HCT116 (cell line): ENCODE data around the gene CDC42BPA. TPM values are rescaled to one million over a fixed set of nuclear protein-coding genes. Genes with fewer than 3 reads are reported as not detected.

Experiments
- ATAC-seq: fragments of 200-7000 bp; cut with Tn5 transposase; 2 replicates; pipeline ENCODE4 v1.9.1; 2020; ENCODE audit warnings: mild to moderate bottlenecking, moderate library complexity
- BruUV-seq: library from RNA; stranded (reverse); fragments of 400-500 nt; replicated peaks from 2 replicates; lab custom pipeline; 2021; lab: Mats Ljungman, UMichigan
- CTCF ChIA-PET: fragments of 300-600 bp; sonication (Branson Sonifier 250); formaldehyde crosslinking; loops from one replicate; lab custom pipeline; 2021; ENCODE audit warnings: antibody characterized with exemption; lab: Charles Lee
- POLR2A ChIA-PET: fragments of 300-600, 350-600 bp; sonication (Branson Sonifier 250); formaldehyde crosslinking; loops from one replicate; lab custom pipeline; 2021; ENCODE audit warnings: antibody characterized with exemption; lab: Charles Lee
- RAD21 ChIA-PET, 2 experiments: fragments of 300-600 bp; sonication (Branson Sonifier 250); formaldehyde crosslinking; loops; one replicate each; lab custom pipeline; 2023; ENCODE audit warnings: low total read pairs in 2 of 2; ENCODE audit not compliant: uncharacterized antibody in 2 of 2, unreplicated experiment in 2 of 2, low non-redundant PET in 1 of 2; lab: Charles Lee
- DNase-seq: peaks from one replicate; pipeline ENCODE4 v3.0.0-alpha.2; 2010; ENCODE audit warnings: low read depth, low spot score
- H2AFZ ChIP-seq: fragments of 200-600 bp; shearing (Covaris generic), sonication (generic); 2 replicates; pipeline ENCODE4 v1.6.1; 2017; ENCODE audit warnings: low read depth, mixed run types, mixed read lengths, antibody characterized with exemption, low read length; ENCODE audit not compliant: poor library complexity, severe bottlenecking
- H3K27ac ChIP-seq: 2 replicates; pipeline ENCODE4 v1.5.1; 2012; ENCODE audit warnings: low read depth, low read length
- H3K27me3 ChIP-seq: fragments of 200-600 bp; sonication (generic); 2 replicates; pipeline ENCODE4 v1.6.1; 2016; ENCODE audit warnings: mixed run types, low read length, mixed read lengths; ENCODE audit not compliant: insufficient read depth
- H3K36me3 ChIP-seq, 2 experiments: fragments of 200-500 bp in 1 of 2; fragments of 200-600 bp in 1 of 2; sonication (Bioruptor generic) in 1 of 2; sonication (generic) in 1 of 2; 2 replicates each; pipeline versions ENCODE4 v1.5.1 to v1.6.1; 2014 to 2016; ENCODE audit warnings: low read length in 2 of 2, inconsistent platforms in 1 of 2, mixed read lengths in 1 of 2, mixed run types in 1 of 2; ENCODE audit not compliant: insufficient read depth in 2 of 2, control insufficient read depth in 1 of 2
- H3K4me1 ChIP-seq, 2 experiments: fragments of 200-600 bp in 1 of 2; sonication (generic) in 1 of 2; 2 replicates each; pipeline versions ENCODE4 v1.5.1 to v1.6.1; 2012 to 2017; ENCODE audit warnings: low read length in 2 of 2, inconsistent platforms in 1 of 2, mild to moderate bottlenecking in 1 of 2, mixed read lengths in 1 of 2, mixed run types in 1 of 2, moderate library complexity in 1 of 2; ENCODE audit not compliant: insufficient read depth in 2 of 2, control insufficient read depth in 1 of 2
- H3K4me2 ChIP-seq: fragments of 200-600 bp; sonication (generic); 2 replicates; pipeline ENCODE4 v1.6.1; 2017; ENCODE audit warnings: mixed run types, low read length, mixed read lengths
- H3K4me3 ChIP-seq, 2 experiments: fragments of 200-600 bp in 1 of 2; sonication (generic) in 1 of 2; replicated peaks in 1 of 2; 2 replicates each; pipeline ENCODE4 v1.5.1; 2011 to 2016; ENCODE audit warnings: low read length in 2 of 2, control low read depth in 1 of 2, low read depth in 1 of 2, mild to moderate bottlenecking in 1 of 2, mixed read lengths in 1 of 2, mixed run types in 1 of 2
- H3K79me2 ChIP-seq: fragments of 200-600 bp; sonication (generic); 2 replicates; pipeline ENCODE4 v1.6.1; 2017; ENCODE audit warnings: mild to moderate bottlenecking, mixed run types, low read length, moderate library complexity, mixed read lengths; ENCODE audit not compliant: insufficient read depth
- H3K9ac ChIP-seq: fragments of 200-600 bp; sonication (generic); 2 replicates; pipeline ENCODE4 v1.6.1; 2016; ENCODE audit warnings: low read length, mixed read lengths
- H3K9me2 ChIP-seq: fragments of 200-600 bp; sonication (generic), shearing (Covaris generic); 2 replicates; pipeline ENCODE4 v1.6.1; 2017; ENCODE audit warnings: mixed run types, mild to moderate bottlenecking, moderate library complexity; ENCODE audit not compliant: insufficient read depth
- H3K9me3 ChIP-seq, 2 experiments: fragments of 200-500 bp in 1 of 2; fragments of 200-600 bp in 1 of 2; sonication (Bioruptor generic) in 1 of 2; sonication (generic) in 1 of 2; 2 replicates each; pipeline ENCODE4 v1.6.1; 2014 to 2017; ENCODE audit warnings: low read length in 2 of 2, mixed read lengths in 2 of 2, inconsistent platforms in 1 of 2, low read depth in 1 of 2, mild to moderate bottlenecking in 1 of 2, mixed run types in 1 of 2, moderate library complexity in 1 of 2; ENCODE audit not compliant: control insufficient read depth in 1 of 2, insufficient read depth in 1 of 2
- H4K20me1 ChIP-seq: fragments of 200-600 bp; sonication (generic), shearing (Covaris generic); 2 replicates; pipeline ENCODE4 v1.6.1; 2017; ENCODE audit warnings: mixed run types, mild to moderate bottlenecking, moderate library complexity; ENCODE audit not compliant: insufficient read depth
- CTCF ChIP-seq, 3 experiments: fragments of 200-600 bp in 1 of 3; sonication (generic) in 1 of 3; IDR thresholded peaks in 2 of 3; conservative IDR thresholded peaks in 1 of 3; 2 replicates each; pipeline ENCODE4 v1.5.1; 2012 to 2017; ENCODE audit warnings: low read depth in 2 of 3, low read length in 2 of 3, antibody characterized with exemption in 1 of 3, borderline replicate concordance in 1 of 3, control low read depth in 1 of 3, mild to moderate bottlenecking in 1 of 3, mixed read lengths in 1 of 3, mixed run types in 1 of 3, moderate library complexity in 1 of 3; ENCODE audit not compliant: insufficient read depth in 1 of 3
- EGR1 ChIP-seq: IDR thresholded peaks from 2 replicates; pipeline ENCODE4 v1.6.1; 2012; ENCODE audit warnings: low read depth
- ELF1 ChIP-seq: IDR thresholded peaks from 2 replicates; pipeline ENCODE4 v1.6.1; 2012; ENCODE audit warnings: low read depth, borderline replicate concordance
- EZH2phosphoT487 ChIP-seq: fragments of 200-600 bp; IDR thresholded peaks from 2 replicates; pipeline ENCODE4 v1.6.1; 2018; ENCODE audit warnings: antibody characterized with exemption, borderline replicate concordance
- JUND ChIP-seq: IDR thresholded peaks from 2 replicates; pipeline ENCODE4 v1.6.1; 2012
- SIN3A ChIP-seq: IDR thresholded peaks from 2 replicates; pipeline ENCODE4 v1.6.1; 2012; ENCODE audit warnings: low read depth
- SRF ChIP-seq: IDR thresholded peaks from 2 replicates; pipeline ENCODE4 v1.6.1; 2012; ENCODE audit warnings: low read depth
- YY1 ChIP-seq: IDR thresholded peaks from 2 replicates; pipeline ENCODE4 v1.6.1; 2011; ENCODE audit warnings: low read length, low read depth, moderate library complexity, mild to moderate bottlenecking; ENCODE audit not compliant: insufficient replicate concordance; ENCODE audit errors: extremely low read depth
- ZNF274 ChIP-seq: fragments of 200-500 bp; sonication (Bioruptor generic); IDR thresholded peaks from 2 replicates; pipeline ENCODE4 v1.6.1; 2014; ENCODE audit warnings: mild to moderate bottlenecking, low read depth, low read length, inconsistent platforms
- intact Hi-C: fragments of 100-400 bp; cut with micrococcal nuclease; formaldehyde crosslinking; loops from 2 replicates; pipeline ENCODE4 v1.10.0; 2022
- total RNA-seq: library from RNA; stranded (reverse); gene quantifications from one replicate; pipeline ENCODE4 v1.2.1, GENCODE V29; 2021; ENCODE audit not compliant: unreplicated experiment
- TF ChIP-seq, protein P1 (sequence below): IDR thresholded peaks from 2 replicates; pipeline ENCODE4 v1.6.1; 2011; ENCODE audit warnings: mild to moderate bottlenecking, low read length, moderate library complexity; ENCODE audit not compliant: insufficient replicate concordance; ENCODE audit errors: extremely low read depth
- TF ChIP-seq, protein P2 (sequence below): IDR thresholded peaks from 2 replicates; pipeline ENCODE4 v1.6.1; 2012
- TF ChIP-seq, protein P3 (sequence below): IDR thresholded peaks from 2 replicates; pipeline ENCODE4 v1.6.1; 2012; ENCODE audit warnings: low read depth

The CDC42BPA gene
- total RNA-seq, 1 experiment from 2014 or later, result 44.0 TPM

DNA sequence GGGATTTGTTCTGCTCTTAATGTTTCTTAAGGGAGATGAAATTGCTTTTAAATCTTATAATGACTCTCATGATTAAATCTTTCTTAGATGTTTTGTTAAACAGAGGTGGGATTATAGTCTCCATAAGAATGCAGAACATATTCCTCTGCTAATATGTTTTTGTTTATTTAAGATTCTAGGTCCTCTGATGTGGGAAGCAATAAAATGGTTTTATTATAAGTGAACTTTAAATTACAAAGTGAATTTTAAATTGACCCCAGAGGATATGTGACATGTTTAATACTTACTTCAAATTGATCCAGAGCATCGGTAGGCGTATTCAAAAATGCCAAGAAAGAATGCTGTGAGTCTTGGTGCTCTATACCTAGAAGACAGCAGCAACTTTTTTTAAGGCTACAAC is 248.8 kb downstream of the CDC42BPA start:
- Histone ChIP-seq H3K4me3 (no peak overlapping the region), H3K27me3 (no peaks in the 10 kb centered on the region), H3K27ac (no peak overlapping the region), H3K4me2 (no peak overlapping the region), H3K9ac (no peak overlapping the region), H2AFZ (no peak overlapping the region), H3K4me1 (peaks cover 0 to 2% of the 10 kb centered on the region in 2 experiments; a peak in 1 of 4 replicates), H3K9me3 (no peaks in the 10 kb centered on the region), H4K20me1 (peaks cover 3% of the 10 kb centered on the region; the same call in 1 of the 2 replicates), H3K36me3 (peaks cover 0 to 10% of the 10 kb centered on the region in 2 experiments; a peak in 1 of 4 replicates), H3K9me2 (no peaks in the 10 kb centered on the region), H3K79me2 (no peaks in the 10 kb centered on the region)
- ATAC-seq (no peak), DNase-seq (no peak)
- TF ChIP-seq, protein P1, sequence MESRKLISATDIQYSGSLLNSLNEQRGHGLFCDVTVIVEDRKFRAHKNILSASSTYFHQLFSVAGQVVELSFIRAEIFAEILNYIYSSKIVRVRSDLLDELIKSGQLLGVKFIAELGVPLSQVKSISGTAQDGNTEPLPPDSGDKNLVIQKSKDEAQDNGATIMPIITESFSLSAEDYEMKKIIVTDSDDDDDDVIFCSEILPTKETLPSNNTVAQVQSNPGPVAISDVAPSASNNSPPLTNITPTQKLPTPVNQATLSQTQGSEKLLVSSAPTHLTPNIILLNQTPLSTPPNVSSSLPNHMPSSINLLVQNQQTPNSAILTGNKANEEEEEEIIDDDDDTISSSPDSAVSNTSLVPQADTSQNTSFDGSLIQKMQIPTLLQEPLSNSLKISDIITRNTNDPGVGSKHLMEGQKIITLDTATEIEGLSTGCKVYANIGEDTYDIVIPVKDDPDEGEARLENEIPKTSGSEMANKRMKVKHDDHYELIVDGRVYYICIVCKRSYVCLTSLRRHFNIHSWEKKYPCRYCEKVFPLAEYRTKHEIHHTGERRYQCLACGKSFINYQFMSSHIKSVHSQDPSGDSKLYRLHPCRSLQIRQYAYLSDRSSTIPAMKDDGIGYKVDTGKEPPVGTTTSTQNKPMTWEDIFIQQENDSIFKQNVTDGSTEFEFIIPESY, result no peak
- no peak for TF ChIP-seq ELF1
- TF ChIP-seq, protein P2, sequence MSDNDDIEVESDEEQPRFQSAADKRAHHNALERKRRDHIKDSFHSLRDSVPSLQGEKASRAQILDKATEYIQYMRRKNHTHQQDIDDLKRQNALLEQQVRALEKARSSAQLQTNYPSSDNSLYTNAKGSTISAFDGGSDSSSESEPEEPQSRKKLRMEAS, result no peak
- no peak for TF ChIP-seq SRF
- no peak for TF ChIP-seq ZNF274
- no peak for TF ChIP-seq EGR1
- TF ChIP-seq YY1, result no peak
- TF ChIP-seq JUND, result no peak
- no peak for TF ChIP-seq SIN3A
- TF ChIP-seq, protein P3, sequence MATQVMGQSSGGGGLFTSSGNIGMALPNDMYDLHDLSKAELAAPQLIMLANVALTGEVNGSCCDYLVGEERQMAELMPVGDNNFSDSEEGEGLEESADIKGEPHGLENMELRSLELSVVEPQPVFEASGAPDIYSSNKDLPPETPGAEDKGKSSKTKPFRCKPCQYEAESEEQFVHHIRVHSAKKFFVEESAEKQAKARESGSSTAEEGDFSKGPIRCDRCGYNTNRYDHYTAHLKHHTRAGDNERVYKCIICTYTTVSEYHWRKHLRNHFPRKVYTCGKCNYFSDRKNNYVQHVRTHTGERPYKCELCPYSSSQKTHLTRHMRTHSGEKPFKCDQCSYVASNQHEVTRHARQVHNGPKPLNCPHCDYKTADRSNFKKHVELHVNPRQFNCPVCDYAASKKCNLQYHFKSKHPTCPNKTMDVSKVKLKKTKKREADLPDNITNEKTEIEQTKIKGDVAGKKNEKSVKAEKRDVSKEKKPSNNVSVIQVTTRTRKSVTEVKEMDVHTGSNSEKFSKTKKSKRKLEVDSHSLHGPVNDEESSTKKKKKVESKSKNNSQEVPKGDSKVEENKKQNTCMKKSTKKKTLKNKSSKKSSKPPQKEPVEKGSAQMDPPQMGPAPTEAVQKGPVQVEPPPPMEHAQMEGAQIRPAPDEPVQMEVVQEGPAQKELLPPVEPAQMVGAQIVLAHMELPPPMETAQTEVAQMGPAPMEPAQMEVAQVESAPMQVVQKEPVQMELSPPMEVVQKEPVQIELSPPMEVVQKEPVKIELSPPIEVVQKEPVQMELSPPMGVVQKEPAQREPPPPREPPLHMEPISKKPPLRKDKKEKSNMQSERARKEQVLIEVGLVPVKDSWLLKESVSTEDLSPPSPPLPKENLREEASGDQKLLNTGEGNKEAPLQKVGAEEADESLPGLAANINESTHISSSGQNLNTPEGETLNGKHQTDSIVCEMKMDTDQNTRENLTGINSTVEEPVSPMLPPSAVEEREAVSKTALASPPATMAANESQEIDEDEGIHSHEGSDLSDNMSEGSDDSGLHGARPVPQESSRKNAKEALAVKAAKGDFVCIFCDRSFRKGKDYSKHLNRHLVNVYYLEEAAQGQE, result no peak
- no peak for TF ChIP-seq CTCF (IDR thresholded peaks at IDR 0.05 in 2 of 3, conservative IDR thresholded peaks at IDR 0.05 in 1 of 3; ENCODE audit: borderline replicate concordance in 1 of 3, insufficient read depth in 1 of 3, low read depth in 2 of 3, low read length in 2 of 3)
- TF ChIP-seq EZH2phosphoT487, result no peak
- ChIA-PET CTCF (no interaction called here), POLR2A (no interaction called here), RAD21 (no interaction called here)
- intact Hi-C loops, result no loop called here
- no TSS peak for BruUV-seq
